Choroid plexus epithelial cell (primary cell): Measurements from ENCODE around the gene POLR2H.

Source experiments
- DNase-seq: peaks from one replicate; pipeline ENCODE4 v3.0.0-alpha.2; 2010; ENCODE audit warnings: low read depth
- H3K4me3 ChIP-seq: 2 replicates; pipeline ENCODE4 v1.5.1; 2011; ENCODE audit warnings: low read depth, mild to moderate bottlenecking, control low read depth, low read length, moderate library complexity
- CTCF ChIP-seq: conservative IDR thresholded peaks from 2 replicates; pipeline ENCODE4 v1.5.1; 2011; ENCODE audit warnings: low read depth, mild to moderate bottlenecking, control low read depth, inconsistent platforms, low read length, moderate library complexity

Gene POLR2H

DNA sequence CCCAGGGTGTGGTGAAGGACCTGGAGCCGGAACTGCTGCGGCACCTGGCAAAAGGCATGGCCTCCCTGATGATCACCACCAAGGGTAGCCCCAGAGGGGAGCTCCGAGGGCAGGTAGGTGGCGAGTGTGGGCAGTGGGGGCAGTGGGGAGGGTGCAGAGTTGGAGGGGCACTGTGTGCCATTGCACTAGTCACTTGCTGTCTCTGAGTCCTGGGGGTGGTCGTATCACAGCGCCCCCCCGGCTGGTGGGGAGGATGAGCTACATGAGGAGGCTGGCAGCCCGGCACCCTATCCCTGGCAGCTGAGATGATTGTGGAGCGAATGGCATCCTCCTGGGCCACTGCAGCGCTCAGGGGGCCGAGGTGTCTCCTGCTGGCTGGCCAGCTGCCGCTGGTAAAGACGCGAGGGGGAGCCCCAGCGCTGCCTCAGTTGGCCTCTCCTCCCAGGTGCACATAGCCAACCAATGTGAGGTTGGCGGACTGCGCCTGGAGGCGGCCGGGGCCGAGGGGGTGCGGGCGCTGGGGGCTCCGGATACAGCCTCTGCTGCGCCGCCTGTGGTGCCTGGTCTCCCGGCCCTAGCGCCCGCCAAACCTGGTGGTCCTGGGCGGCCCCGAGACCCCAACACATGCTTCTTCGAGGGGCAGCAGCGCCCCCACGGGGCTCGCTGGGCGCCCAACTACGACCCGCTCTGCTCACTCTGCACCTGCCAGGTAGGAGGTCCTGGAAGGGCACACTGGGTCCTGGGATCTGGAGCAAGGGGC lies 24.7 kb downstream of the POLR2H start:
- TF ChIP-seq CTCF, result no peak
- H3K4me3 ChIP-seq, result no peak overlapping the region
- DNase-seq, result no peak

DNA sequence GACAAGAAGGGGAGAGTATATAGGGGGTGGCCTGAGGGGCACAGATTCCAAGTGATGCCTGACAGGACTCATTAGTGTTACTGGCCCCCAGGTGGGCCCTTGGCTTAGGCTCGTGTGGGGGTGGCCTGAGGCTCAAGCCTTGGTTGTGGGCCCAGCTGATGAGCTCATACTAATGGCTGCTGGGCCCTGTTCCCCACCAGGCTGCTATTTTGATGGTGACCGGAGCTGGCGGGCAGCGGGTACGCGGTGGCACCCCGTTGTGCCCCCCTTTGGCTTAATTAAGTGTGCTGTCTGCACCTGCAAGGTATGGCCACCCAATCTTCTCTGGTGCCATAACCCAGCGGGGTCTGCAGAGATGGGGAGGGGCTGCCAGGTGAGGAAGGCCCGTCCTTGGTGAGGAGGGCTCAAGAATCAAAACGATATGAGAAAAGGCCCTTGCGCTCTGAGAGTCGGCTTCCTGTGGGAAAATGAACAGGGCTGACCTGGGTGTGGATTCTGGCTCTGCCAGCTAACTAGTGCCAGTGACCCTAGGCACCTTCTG lies 25.7 kb downstream of the POLR2H start:
- no peak overlapping the region for H3K4me3 ChIP-seq

GRCh38 chr3:184388164-184388935 lies 26.8 kb downstream of the POLR2H start:
- TF ChIP-seq CTCF, result no peak

More for the DNA sequence above, 25.7 kb downstream of the POLR2H start:
- DNase-seq, result no peak
- no peak for TF ChIP-seq CTCF

GRCh38 chr3:184388936-184389230 lies 27.4 kb downstream of the POLR2H start:
- DNase-seq, result no peak
- H3K4me3 ChIP-seq, result no peak overlapping the region
- no peak for TF ChIP-seq CTCF

More at GRCh38 chr3:184388164-184388935, 26.8 kb downstream of the POLR2H start:
- DNase-seq, result no peak
- no peak overlapping the region for H3K4me3 ChIP-seq

DNA sequence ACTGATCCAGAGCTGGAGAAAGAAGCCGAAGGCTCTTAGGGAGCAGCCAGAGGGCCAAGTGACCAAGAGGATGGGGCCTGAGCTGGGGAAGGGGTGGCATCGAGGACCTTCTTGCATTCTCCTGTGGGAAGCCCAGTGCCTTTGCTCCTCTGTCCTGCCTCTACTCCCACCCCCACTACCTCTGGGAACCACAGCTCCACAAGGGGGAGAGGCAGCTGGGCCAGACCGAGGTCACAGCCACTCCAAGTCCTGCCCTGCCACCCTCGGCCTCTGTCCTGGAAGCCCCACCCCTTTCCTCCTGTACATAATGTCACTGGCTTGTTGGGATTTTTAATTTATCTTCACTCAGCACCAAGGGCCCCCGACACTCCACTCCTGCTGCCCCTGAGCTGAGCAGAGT lies 27.9 kb downstream of the POLR2H start:
- no peak overlapping the region for H3K4me3 ChIP-seq
- no peak for DNase-seq
- TF ChIP-seq CTCF, result no peak

DNA sequence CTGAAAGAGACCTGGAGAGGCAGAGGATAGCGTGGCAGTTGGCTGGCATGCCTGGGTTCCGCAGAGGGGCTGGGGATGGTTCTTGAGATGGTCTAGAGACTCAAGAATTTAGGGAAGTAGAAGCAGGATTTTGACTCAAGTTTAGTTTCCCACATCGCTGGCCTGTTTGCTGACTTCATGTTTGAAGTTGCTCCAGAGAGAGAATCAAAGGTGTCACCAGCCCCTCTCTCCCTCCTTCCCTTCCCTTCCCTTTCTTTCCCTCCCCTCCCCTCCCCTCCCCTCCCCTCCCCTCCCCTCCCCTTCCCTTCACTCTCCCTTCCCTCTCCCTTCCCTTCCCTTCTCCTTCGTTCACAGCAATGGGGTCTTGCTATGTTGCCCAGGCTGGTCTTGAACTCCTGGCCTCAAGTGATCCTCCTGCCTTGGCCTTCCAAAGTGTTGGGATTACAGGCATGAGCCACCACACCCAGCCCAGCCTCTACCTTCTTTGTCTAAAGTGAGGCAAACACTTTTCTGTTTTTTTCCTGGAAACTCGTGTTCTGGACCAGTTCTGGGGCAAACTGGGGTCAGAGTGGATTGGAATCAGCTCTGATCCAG lies 28.5 kb downstream of the POLR2H start:
- no peak for DNase-seq
- TF ChIP-seq CTCF, result no peak
- no peak overlapping the region for H3K4me3 ChIP-seq
